Left colon (tissue), 2 donors: ENCODE data around the gene HDHD5. TPM values are rescaled to one million over a fixed set of nuclear protein-coding genes. Genes with fewer than 3 reads are reported as not detected.
"Not testable (repeated sequence)": the region's sequence is repeated elsewhere in the genome, so short reads cannot be mapped to it uniquely, and the experiment has no call there.

Experiments
- ATAC-seq: fragments of 200-7000 bp; cut with Tn5 transposase; one replicate; pipeline ENCODE4 v1.9.1; 2020; ENCODE audit warnings: mild to moderate bottlenecking, moderate library complexity
- DNase-seq, 2 donors: peaks; one replicate each; pipeline ENCODE4 v3.0.0-alpha.2; 2020
- intact Hi-C, 2 donors: fragments of 100-400 bp; cut with DNase I in 1 of 2; cut with micrococcal nuclease in 1 of 2; formaldehyde crosslinking; loops; one replicate each; pipeline versions ENCODE4 v1.11.2 to v1.14.0; 2022; cut with DNase I, micrococcal nuclease
- total RNA-seq, 2 donors: library from RNA; stranded (reverse); fragmentation: NEBNext Ultra II Directional; extraction: Animal tissue kit (Norgen Biotek cat#: 25700); gene quantifications; one replicate each; pipeline ENCODE4 v1.2.1, GENCODE V29; 2021
- donor health status: DM: no; HTN: no; CAD: no.
- donor health status: DM: yes; HTN: yes; CAD: no.

Gene HDHD5
- total RNA-seq, 2 donors from 2014 or later: 29.0 to 41.8 TPM

DNA sequence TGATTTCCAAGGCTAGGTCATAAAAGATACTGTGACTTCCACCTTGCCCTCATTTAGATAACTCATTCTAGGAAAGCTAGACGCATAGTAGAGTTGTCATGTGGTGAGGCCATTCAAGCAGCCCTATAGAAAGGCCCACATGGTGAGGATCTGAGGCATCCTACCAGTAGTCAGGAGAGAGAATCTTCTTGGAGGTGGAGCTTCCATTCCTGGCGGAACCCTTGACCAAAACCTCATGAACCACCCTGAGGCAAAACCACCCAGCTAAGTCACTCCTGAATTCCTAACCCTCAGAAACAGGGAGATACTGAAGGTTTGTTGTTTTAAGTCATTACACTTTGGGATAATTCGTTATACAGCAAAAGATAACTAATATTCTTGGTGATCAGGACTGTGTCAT is 2.9 kb upstream of the HDHD5 start:
- intact Hi-C loops: loop anchor here in 1 of 2 donors (10.0 kb wide), 1 partner anchor 87 kb away; no protein-coding TSS in a partner anchor
- DNase-seq (no peak), ATAC-seq (no peak)

DNA sequence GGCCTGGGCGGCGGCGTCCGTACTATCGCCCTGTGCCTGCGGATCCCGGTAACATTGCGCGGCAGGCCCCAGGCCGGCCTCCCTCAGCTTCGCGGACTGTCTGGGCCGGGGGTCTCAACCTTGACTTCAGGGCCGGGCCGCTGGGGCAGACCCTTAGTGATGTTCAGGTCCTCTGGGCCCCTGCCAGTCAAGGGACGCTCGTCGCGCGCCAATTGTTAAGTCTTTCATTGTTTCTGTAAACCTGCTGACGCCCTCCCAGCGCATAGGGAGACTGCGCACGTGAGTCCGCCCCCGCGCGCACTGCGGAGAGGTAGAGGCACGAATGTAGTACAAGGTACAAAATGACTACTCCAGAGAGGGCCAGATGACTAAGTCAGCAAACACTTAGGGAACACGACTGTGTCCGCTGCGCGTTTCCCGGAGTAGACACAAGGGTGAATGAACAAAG is 451 bp upstream of the HDHD5 start:
- intact Hi-C loops: loop anchor here in 1 of 2 donors (10.0 kb wide), 1 partner anchor 65 kb away; no protein-coding TSS in a partner anchor
- DNase-seq: peak; percentile 65 to 73
- peak; percentile 54 for ATAC-seq

DNA sequence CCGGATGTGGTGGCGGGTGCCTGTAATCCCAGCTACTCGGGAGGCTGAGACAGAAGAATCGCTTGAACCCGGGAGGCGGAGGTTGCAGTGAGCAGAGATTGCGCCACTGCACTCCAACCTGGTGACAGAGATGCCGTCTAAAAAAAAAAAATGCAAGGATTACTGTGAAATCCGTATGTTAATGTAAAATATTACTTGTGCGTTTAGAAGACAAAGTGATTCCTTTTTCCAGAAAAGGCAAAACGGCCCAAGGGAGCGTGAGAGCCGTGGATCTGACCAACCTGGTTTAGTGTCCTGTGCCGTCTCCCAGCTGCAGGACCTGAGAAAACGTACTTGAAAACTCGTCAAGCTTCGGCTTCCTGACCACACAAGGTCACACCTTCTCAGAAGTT is 905 bp downstream of the HDHD5 start:
- DNase-seq: no peak
- intact Hi-C loops: loop anchor here in 1 of 2 donors (10.0 kb wide), 1 partner anchor 63 kb away; no protein-coding TSS in a partner anchor
- ATAC-seq: no peak

DNA sequence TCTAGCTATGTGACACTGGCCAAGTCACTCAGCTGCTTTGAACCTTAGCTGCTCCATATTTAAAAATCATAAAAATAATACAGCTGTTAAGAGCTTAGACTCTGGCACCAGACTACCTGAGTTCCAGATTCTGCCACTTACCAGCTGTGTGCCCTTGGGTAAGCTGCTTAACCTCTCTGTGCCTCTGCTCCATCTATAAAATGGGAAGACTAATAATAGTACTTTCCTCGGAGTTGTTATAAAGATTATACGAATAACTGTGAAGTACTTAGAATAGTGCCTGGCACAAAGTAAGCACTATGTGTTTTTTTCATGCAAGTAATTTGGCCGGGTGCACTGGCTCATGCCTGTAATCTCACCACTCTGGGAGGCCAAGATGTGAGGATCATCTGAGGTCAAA is 1.4 kb downstream of the HDHD5 start:
- ATAC-seq (no peak), DNase-seq (no peak)
- intact Hi-C loops: loop anchor here in 1 of 2 donors (10.0 kb wide), 1 partner anchor 63 kb away; no protein-coding TSS in a partner anchor

DNA sequence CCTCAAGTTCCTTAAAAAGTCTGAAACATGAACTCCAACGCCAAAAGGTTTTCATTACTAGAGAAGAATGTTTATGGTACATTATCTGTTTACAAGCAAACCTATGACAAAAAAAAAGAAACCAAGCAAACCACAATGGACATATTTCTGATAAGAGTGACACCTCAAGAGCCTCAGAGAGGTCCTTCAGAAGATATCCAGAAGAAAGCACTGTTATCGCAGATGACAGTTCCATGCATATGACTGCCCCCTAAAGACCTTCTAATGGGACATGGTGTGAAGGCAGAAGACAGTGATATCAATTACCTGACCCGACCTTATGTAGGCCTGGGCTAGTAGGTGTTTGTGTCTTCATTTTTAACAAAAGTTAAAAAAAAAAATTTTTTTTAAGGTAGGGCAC is 3.1 kb downstream of the HDHD5 start:
- DNase-seq (no peak), ATAC-seq (no peak)
- intact Hi-C loops: loop anchor here in 1 of 2 donors (10.0 kb wide), 1 partner anchor 61 kb away; no protein-coding TSS in a partner anchor

DNA sequence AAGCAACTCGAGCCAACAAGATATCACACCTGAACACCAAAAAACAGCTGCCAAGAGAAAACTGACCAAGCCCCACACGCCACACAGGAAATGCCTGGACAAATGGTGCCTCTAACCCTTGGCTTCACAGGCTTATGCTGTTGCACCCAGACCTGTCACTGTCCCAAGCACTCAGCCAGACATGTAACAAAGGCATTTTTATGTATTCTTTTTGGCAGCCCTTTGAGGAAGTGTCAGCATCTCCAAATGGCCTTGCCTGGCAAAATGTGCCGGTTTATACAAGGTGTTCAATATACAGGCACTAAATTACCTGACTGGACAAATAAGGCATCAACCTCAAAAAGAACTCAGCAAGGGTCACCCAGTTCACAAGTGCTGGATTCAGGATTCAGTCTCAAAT is 6.1 kb downstream of the HDHD5 start:
- intact Hi-C loops: loop anchor here in 1 of 2 donors (10.0 kb wide), 1 partner anchor 58 kb away; no protein-coding TSS in a partner anchor
- DNase-seq: peak in 1 of 2 donors; percentile 41

DNA sequence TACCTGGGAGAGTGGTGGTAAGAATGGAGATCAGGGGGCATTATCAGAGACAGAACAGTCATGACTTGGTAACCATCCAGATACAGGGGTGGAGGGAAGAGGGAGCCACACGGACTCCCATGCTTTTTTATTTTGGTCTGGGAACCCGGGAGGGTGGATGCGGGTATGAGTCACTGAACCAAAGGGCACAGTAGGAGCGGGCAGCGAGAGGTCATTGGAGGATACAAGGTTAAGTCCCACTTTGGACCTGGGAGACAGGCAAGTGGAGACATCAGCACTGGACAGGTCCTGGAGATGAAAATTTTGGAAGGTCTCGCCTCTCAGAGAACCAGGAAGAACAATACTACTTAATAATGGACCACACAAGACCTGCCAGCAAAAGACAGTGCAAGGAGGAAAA is 6.7 kb downstream of the HDHD5 start:
- intact Hi-C loops: loop anchor here in 1 of 2 donors (10.0 kb wide), 1 partner anchor 58 kb away; no protein-coding TSS in a partner anchor
- ATAC-seq (no peak), DNase-seq (no peak)

More for the DNA sequence above, 6.1 kb downstream of the HDHD5 start:
- ATAC-seq: peak; percentile 72

DNA sequence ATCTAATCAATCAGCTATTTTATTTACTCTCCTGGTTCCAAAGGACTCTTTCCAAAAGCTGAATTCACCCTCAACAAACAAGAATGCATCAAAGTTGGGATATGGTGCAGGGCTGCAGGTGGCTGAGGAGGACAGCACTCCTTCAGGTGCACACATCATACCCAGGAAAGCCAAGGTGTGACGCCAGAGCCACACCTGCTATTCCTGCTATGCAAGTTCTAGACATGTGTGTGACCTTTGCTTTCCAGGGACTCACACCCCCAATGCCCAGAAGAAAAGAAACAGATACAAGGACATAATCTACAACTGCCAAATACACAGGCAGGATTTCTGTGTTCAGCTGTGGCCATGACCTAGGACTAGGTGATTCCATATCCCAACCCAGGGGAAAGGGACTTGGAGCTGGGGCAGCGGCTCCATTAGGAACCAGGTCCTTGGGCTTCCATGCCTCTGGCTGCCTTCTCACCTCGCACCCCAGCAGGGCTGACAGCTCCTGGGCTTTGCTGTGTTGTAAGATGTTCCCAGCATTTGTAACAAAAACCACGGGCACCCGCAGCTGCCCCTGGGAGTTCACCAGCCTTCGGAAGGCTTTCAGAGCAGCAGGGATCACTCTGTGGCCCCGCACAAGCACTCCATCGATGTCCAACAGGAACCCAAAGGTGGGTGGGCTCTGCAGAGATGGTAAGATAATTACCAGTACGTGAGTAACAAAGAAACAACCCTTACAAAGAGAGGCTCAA is 9.8 kb downstream of the HDHD5 start:
- peak; percentile 68 to 74 for DNase-seq
- ATAC-seq: peak; percentile 90
- intact Hi-C loops: no loop called here

DNA sequence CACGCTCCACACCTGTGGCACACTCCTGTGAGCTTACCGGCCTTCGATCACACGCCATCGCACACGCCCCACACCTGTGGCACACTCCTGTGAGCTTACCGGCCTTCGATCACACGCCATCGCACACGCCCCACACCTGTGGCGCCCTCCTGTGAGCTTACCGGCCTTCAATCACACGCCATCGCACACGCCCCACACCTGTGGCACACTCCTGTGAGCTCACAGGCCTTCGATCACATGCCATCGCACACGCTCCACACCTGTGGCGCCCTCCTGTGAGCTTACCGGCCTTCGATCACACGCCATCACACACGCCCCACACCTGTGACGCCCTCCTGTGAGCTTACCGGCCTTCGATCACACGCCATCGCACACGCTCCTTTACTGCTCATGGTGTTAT is 11.6 kb downstream of the HDHD5 start:
- not testable (repeated sequence) for ATAC-seq

DNA sequence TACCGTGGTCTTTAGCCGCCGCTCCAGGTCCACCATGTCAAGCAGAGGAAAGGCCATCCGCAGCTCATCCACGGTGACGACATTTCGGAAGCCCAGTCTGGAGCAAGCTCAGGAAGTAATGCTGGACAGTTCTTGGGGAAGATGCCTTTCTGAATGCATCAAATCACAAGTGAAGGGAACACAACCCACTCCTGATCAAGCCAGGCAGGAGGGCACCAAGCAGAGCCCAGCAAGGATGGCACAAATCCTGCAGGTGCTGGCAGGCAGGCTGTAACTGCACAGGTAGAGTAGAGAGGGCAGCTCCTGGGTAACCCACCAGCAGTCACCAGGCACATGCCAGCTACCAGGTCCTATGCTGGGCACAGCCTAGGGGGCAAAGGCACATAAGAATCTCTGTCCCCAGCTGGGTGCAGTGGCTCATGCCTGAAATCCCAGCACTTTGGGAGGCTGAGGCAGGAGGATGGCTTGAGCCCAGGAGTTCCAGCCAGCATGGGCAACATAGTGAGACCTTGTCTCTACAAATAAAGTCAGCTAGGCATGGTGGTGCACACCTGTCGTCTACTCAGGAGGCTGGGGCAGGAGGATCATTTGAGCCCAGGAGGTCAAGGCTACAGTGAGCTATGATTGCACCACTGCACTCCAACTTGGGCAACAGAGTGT is 13.9 kb downstream of the HDHD5 start:
- ATAC-seq: no peak
- no peak for DNase-seq
- intact Hi-C loops: no loop called here

More for the DNA sequence above, 11.6 kb downstream of the HDHD5 start:
- intact Hi-C loops, DNase-seq: not testable (repeated sequence)

DNA sequence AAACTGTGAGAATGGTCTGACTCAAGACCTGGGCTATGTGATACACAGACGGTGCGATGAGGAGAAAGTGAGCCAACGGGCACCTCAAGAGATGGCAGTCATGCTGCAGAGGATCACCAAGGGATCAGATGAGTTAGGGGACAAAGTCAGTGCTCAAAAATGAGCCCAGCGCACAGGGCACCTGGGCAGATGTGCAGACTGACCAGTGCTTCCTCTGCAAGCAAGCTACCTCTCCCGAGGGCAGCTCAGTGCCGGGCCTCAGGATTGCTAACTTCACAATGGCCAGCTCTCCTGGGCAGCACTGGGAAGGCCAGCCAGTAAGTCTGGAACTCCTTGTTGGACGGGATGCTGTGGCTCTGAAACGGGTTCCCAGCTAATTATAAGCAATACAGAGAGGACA is 15.3 kb downstream of the HDHD5 start:
- ATAC-seq (no peak), DNase-seq (no peak)
- intact Hi-C loops: no loop called here

DNA sequence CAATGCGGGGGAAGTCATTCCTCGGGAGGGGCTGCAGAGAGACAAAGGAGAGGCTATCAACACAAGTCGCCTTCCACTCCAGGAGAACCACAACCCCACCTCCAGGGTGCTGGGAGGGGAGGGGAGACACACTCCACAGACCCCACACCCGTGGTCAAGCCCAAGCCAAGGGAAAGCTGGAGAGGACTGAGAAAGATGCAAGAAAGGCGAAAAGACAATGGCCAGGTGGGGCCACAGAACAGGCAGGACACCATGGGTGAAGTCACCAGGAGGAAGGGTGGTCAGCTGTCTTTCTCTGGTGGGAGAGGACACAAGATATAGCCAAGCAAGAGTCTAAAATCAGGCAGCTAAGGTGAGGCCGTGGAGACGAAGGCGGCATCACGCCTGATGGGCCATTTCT is 16.0 kb downstream of the HDHD5 start:
- no peak for DNase-seq
- ATAC-seq: no peak
- intact Hi-C loops: no loop called here

DNA sequence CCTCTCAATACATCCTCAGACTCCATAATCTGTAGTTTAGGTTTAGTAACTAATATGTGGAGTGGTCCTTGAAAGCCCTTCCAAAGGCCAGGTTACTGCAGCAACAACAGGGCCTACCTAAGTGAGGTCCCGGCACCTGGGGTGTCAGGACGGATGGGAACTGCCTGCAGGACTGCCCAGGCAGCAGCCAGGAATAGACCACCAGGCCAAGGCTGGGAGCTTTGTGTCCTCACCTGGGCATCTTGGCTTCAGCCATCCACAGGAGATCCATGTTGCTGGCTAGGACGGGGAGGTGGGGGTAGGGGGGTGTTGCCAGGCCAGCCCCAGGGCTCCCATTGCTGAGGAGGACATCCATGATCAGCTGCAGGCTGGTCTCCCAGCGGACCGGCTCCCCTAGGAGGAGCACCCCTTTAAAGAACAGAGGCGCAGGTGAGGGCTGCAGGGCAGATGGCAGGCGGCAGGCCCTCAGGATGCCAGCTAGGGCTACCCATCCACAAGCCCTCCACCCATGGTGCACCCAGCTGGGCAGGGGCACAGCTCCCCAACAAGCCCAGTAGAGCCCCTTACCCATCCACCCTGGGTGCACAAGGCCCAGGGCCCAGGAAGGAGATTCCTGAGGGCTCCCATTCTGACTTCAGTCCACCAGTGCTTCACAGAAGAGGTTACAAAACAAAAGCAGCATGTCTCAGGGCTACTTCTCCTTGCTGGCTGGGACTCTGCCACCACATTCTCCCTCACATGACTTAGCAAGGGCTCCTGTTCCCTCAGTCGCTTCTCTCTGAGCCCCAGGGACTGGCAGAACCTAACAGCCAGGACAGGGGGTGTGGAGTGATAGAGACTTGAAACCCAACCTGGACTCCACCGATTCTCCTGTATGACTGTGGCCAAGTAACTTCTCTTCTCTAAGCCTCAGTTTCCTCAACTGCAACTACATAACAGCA is 18.0 kb downstream of the HDHD5 start:
- intact Hi-C loops: no loop called here
- DNase-seq: no peak

DNA sequence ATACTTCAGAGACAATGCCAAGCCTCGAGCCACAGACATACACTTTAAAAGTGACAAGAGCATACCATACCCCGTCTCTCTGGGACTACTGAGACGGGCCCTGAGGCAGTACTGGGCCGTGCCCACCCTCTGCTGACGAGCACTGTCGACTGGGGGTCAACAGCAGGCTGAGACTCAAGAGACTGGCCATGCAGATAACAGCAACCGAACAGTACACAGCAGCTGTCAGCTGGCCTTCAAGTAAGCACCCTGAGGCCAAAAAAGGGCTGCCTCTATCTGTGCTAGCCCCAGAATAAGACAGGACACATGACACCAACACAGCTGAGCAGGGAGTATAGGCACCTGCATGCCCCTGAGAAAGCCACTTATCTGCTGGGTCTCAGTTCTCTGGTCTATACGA is 19.1 kb downstream of the HDHD5 start:
- peak in 1 of 2 donors; percentile 5 for DNase-seq
- ATAC-seq: no peak
- intact Hi-C loops: no loop called here

More for the DNA sequence above, 18.0 kb downstream of the HDHD5 start:
- no peak for ATAC-seq

DNA sequence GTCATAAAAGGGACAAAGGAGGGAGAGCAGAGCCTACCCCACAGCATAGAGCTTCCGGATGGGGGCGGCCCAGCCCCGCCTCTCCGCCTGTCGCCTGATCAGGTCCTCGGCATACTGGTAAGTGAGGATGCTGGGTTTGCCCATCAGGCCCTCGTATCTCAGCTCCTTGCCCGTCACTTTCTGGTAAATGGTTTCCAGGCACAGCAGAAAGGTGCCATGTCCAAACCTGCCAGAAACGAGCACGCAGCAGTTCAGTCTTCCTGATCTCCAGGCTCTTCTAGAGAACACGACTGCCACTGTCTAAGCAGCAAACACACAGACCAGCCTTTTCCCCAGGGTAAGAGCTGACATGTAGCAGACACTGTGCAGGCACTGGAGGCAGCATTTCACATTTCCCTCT is 20.6 kb downstream of the HDHD5 start:
- ATAC-seq: no peak
- intact Hi-C loops: loop anchor here in 1 of 2 donors (10.0 kb wide), 1 partner anchor 66 kb away; no protein-coding TSS in a partner anchor
- peak in 1 of 2 donors; percentile 10 for DNase-seq

DNA sequence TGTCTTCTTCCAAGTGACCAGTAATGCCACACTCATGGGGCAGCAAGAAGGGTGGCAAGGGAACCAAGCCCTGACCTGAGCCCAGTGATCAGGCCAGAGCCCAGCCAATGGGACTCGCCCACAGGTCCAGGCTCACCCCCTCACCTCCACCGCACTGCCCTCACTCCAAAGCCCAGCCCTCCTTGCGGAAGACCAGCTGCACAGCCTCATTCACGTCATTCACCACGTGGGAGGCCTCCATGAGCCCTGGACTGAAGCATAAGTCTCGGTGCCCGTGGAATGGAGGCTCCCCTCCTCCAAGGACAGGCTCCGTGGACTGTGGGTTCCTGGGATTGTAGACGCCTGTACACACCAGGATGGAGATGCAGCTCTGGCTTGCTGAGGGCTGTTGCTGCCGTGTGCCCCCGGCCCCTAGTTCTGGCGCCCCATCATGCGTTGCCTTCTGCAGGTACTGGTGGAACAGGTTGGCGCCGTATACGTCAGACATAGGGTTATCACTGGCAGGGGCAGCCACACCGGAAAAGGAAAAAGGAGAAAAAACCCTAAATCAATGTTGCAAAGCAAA is 21.1 kb downstream of the HDHD5 start:
- peak in 1 of 2 donors; percentile 8 for DNase-seq
- intact Hi-C loops: loop anchor here in 1 of 2 donors (10.0 kb wide), 1 partner anchor 67 kb away; no protein-coding TSS in a partner anchor
- no peak for ATAC-seq

DNA sequence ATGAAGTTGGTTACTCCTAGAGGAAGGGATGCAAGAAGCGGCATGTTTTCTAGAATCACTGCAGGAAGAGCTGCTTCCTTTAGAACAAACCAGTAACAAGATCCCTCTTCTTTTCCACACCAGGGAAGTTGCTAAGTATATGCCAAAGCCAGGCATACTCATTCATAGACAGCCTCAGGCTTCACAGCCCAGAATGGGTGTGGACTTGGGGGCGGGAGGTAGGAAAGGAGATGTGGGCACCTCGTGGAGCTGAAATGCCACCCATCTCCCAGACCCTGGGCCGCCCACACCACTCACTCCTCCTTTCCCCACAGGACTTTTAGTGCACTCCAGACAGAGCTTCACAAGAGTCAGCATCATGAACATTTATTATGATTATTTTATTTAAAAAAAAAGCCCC is 21.9 kb downstream of the HDHD5 start:
- no peak for DNase-seq
- no peak for ATAC-seq
- intact Hi-C loops: loop anchor here in 1 of 2 donors (10.0 kb wide), 1 partner anchor 68 kb away; no protein-coding TSS in a partner anchor

DNA sequence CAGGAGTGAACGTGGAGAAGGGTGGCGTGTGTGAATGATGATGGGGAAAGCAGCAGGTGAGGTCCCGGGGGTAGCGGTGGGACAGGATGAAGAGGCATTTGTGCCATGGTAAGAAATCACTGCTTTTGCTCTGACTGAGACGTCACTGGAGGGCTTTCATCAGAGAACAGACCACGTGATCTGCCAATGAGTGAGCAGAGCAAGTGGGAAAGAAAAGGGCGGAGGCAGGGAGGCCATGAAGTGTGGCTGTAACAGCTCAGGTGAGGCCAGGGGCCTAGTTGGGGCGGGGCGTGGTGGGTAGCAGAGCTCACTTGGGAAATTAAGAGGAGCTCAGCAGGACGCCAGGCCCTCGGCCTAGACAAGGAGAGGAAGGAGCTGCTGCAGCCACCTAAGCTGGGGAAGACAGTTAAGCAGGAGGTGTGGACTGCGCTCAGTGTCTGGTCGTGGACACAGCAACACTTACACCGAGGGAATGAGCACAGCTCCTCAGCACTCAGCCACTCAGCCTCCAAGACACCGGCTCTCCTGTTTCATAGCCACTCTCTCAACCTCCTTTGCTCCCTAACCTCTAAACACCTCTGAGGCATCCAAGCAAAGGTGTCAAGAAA is 23.8 kb downstream of the HDHD5 start:
- ATAC-seq (no peak), DNase-seq (peak in 1 of 2 donors; percentile 14)
- intact Hi-C loops: loop anchor here in 1 of 2 donors (10.0 kb wide), 1 partner anchor 70 kb away; no protein-coding TSS in a partner anchor
